Measurements from ENCODE around the gene SCN4B.

Gene SCN4B

DNA sequence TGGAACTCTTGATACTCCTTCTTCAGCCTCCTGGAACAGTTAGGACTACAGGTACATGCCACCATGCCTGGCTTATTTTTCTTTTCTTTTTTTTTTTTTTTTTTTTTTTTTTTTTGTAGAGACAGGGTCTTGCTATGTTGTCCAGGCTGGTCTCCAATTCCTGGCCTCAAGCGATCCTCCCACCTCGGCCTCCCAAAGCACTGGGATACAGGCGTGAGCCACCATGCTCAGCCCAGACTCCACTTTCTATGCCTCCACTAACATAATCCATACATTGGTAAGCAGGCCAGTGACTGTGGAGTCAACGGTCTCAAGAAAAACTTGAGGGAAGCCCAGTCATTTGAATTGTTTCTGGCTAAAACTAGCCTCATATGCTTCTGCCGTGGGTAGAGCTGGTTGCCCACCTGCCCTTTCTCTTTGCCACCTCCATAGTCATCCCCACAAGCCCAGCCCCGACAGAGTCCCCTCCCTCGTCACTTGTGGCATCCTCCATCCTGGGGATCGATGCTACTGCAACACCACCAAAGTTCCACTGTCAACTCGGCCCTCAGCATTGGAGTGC is 21.5 kb upstream of the SCN4B start:
- no peak for DNase-seq (ENCODE audit: low read depth in 2 of 2)

DNA sequence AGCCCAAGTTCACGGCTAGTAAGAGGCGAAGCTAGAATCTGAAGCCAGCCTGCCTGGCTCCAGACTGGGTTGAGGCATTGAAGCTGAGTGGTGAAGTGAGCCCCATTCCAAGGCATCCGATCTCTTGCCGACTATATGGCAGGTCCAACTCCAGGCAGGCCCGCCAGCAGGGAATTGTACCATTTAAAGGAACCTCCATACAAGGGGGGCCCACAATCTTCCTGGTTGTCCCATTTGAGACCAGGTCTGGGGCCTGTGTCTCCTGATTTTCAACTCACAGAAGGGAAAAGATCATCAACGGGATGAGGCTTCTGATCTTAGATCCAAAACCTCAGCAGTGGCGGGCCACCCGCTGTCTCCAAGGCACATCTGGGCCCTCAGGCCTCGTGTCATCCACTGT is 19.7 kb upstream of the SCN4B start:
- no peak for DNase-seq (ENCODE audit: low read depth in 2 of 2)

DNA sequence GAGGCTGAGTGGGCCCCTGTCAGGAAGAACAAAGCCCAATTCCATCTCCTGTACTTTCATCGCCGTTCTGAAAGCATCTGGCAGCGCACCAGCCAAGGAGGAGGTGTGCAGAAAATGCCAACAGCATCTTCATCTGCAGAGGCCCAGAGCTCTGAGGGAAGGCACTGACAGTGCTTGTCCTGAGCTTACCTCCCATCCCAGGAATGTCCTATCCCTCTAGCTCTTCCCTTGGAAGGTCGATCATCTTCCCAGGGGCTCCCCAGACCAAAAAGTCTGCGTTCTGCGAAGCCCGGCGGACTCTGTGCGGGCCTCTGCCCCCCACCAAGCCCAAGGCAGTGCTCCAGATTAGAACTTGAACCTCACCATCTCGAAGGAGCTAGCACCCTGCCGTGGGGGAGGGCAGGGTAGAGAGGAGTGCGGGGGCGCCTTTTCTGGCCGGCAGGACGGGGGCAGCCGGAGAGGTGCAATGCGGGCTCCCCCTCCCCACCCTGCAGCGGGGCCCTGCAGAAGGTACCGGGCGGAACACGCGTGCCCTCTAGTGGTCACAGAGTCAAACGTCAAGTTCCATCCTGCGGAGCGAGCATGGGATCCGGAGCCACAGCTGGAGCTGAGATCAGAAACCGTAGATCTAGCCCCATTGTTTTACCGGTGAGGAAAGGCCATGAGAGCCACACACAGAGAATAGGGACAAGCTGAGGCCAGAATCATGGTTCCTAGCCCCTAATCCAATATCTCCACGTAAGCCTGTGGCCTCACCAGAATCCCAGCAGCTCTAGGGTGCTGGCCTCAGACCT is 18.8 kb upstream of the SCN4B start:
- peak; percentile 56 to 59 for DNase-seq (ENCODE audit: low read depth in 2 of 2)

DNA sequence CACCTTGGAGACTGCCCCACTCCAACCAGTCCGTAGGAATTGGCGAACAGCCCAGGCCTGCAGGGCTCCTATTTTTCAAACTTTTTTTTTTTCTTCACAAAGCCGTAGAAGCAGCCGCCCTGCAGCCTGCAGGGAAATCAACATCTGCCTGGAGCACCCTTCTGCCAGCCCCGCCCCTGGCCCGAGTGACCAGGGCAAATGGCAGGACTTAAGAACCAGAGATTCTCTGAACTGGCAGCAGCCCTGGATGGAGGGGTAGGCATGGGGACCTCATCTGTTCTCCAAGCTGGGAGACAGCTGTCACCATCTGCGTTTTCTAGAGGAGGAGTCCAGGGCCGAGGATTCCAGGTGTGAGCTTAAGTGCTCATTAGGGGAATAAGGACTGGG is 18.3 kb upstream of the SCN4B start:
- DNase-seq (ENCODE audit: low read depth in 2 of 2), result no peak

DNA sequence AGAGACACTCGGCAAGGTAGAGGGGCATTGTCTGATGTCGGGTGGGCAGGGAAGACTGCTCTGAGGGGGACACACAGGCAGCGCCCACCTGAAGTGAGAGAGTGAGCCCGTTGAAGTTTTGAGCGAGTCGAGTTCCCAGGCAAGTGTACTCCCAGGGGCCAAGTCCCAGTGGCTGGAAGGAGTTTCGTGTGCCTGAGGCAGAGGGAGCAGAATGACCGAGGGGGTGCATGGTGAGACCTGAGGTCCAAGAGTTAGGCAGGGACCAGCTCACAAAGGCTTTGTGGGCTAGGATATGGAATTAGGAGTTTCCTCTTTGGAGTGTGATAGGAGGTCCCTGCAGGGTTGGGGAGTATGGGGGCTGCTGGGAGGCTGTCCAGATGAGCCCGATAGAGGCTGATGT is 17.6 kb upstream of the SCN4B start:
- DNase-seq (ENCODE audit: low read depth in 2 of 2), result no peak

DNA sequence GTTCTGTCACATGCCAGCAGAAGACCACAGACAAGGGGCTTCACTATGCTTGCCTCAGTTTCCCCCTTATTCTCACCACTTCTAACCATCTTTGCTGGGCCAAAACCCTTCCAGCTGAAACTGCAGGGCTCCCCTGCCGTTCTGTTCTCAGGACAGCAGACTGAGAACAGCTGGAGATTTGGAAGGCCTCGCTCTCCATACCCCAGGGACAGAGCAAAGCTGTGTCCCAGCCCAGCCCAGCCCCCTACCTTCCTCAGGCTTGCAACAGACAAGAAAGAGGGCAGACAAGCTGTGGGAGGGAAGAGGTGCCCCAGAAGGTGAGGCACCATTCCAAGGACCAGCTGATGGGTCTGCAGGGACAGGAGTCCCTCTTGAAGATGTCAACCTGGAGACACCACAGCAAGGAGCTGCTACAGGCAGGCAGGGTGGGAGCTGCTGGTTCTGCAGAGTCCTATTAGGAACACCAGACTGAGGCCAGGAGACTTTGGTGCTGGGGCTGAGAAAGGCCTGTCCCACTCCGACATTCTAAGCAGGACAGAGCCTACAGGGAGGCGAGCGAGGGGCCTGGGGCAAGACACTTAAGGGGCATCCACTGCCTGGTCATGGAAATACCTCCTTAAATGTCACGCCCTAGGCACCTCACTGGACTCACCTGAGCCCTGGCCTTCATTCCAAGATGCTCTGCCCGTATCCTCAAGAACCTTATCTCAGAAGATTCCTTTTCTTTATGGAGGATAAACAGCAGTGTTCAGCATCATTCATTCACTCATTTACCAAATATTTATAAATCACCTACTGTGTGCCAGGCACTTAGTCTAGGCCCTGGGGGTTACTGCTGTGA is 16.9 kb upstream of the SCN4B start:
- no peak for DNase-seq (ENCODE audit: low read depth in 2 of 2)

DNA sequence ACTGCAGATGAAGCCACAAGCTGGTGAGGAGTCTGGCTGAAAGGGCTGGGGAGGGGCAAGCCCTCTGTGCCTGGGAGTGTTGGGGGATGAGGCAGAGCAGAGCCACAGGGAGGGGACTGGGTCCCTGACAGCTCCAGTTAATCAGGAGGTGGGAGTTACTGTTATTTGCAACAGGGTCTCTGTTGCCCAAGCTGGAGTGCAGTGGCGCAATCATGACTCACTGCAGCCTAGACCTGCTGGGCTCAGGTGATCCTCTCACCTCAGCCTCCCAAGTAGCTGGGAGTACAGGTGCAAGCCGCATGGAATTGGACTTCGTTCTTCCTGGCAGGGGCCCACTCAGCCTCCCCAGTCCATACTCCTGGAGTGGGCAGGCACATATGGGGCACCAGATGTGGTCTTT is 16.1 kb upstream of the SCN4B start:
- DNase-seq (ENCODE audit: low read depth in 2 of 2), result no peak

DNA sequence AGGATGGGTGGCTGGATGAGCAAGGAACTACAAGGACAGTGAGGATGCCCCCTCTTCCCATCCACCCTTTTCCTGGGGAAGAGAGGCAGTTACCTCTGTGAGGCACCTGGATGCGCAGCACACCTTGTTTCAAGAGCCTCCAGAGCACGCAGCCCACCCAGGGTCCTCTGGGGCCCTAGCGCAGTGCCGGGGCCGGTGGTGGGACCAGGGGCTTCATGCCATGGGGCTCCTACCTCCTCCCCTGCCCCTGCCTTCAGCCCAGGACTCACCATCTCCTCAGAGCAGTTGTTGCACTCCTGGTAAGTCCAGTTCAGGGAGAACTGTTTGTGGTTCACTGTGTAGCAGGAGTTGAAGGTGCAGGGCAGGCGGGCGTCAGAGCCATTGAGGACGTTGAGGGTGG is 15.7 kb upstream of the SCN4B start:
- no peak for DNase-seq (ENCODE audit: low read depth in 2 of 2)

DNA sequence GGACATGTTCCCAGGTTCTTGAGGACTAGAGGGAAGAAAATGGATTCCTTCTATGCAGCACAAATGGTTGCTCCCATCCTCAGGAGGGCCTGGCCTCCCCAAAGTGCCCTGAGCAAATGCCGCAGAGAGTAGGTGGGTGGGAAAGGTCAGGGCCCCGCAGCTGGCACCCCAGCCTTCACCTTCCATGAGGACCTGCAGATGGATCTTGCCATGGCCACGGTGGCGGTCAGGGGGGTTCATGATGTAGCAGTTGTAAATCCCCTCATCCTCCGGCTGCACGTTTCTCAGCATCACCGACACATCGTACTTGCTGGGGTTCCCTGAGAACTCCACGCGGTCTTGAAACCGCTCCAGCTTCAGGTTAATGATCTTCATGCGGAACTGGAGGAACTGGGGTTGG is 15.3 kb upstream of the SCN4B start:
- no peak for DNase-seq (ENCODE audit: low read depth in 2 of 2)

DNA sequence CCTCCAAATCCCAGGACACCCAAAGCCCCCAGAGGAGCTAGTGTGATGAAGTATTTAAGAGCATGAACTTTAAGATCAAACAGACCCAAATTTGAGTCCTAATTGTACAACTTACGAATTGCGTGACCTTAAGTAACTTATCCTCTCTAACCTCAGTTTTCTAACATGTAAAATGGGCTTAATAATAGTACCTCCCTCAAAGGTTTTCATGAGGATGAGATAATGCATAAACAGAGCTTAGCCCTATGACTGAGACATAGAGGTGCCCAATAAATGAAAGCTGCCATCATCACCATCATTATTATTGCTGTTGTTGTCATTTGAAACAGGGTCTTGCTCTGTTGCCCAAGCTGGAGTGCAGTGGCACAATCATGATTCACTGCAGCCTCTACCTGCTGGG is 14.6 kb upstream of the SCN4B start:
- DNase-seq (ENCODE audit: low read depth in 2 of 2), result no peak

DNA sequence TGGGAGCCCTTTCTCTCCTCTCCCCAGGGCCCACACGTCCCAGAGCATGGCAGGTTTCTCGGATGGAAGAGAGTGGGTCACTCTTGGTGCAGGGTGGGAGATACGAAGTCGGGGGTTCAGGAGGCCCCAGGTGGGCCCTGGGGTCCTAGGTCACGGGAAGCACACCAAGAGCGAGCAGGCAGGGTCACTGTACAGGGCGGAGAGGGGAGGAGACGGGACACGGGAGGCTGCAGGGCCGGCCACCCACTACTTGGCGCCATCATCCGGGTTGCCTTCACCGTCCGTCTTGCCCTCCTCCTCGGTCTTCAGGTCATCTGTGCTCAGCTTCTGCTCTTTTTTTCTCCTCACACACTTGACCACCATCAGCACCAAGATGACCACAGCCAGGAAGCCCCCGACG is 14.0 kb upstream of the SCN4B start:
- DNase-seq (ENCODE audit: low read depth in 2 of 2), result no peak

DNA sequence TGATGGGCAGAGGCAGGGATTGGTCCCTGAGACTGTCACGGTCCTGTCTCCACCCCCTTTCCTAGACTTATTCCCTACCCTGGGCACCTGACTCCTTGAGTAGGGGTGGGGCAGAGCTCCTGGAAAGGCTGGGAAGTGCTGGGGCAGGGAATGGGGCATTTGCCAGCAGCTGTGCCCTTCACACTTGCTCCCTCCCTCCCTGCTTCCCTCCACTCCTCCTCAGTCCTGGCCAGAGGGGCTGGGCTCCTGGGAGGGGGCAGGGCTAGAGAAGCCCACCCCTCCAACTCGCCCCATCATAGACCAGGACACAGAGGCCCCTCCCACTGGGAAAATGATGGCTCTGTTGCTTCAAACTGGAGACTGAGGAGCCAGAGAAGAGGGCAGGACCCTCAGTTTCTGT is 12.3 kb upstream of the SCN4B start:
- no peak for DNase-seq (ENCODE audit: low read depth in 2 of 2)

DNA sequence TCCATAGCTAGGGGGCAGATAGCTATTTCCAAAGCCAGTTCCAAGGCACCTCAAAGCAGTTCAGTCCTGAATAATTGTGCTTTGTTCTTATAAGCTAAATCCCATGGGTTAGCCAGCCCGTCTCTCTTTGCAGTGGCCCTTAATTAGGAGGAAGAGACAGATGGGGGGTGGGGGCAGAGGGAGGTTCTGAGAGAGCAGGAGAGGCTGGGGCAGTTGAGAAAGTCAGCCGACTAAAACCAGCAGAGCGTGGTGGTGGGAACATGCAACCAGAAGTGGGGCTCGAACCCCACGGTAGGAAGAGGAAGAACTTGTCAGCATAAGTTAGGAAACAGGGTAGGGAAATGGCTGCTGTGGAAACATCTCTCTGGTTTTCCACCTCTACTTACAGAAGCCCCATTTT is 10.9 kb upstream of the SCN4B start:
- no peak for DNase-seq (ENCODE audit: low read depth in 2 of 2)

DNA sequence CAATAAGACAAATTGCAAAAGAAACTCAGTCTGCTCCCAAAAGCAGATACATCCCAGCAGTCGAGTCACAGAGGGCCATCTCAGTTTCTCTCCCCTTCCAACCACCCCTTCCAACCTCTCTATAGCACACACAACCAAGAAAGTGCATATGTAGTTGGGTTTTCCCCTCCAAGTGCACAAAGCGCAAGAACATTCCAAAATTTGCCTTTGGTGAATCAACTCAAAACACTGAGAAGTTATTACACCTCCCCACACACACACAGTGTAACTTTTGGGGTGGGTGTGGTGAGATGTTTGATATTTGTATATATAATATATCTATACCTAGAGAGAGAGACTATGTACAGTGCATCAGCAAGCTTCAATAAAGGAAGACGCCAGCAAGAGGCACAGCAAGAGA is 10.2 kb upstream of the SCN4B start:
- no peak for DNase-seq (ENCODE audit: low read depth in 2 of 2)

DNA sequence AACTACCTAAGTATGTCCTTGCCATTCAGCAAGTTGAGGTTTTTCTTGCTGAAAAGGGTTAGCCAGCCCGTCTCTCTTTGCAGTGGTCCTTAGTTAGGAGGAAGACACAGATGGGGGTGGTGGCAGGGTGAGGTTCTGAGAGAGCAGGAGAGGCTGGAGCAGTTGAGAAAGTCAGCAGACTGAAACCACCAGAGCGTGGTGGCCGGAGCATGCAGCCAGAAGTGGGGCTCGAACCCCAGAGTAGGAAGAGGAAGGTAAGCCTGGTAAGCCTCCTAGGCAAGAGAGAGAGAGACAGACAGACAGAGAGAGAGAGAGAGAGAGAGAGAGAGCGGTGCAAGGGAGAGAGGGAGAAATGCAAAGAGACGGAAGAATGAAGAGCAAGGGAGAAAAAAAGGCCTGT is 9.2 kb upstream of the SCN4B start:
- no peak for DNase-seq (ENCODE audit: low read depth in 2 of 2)

DNA sequence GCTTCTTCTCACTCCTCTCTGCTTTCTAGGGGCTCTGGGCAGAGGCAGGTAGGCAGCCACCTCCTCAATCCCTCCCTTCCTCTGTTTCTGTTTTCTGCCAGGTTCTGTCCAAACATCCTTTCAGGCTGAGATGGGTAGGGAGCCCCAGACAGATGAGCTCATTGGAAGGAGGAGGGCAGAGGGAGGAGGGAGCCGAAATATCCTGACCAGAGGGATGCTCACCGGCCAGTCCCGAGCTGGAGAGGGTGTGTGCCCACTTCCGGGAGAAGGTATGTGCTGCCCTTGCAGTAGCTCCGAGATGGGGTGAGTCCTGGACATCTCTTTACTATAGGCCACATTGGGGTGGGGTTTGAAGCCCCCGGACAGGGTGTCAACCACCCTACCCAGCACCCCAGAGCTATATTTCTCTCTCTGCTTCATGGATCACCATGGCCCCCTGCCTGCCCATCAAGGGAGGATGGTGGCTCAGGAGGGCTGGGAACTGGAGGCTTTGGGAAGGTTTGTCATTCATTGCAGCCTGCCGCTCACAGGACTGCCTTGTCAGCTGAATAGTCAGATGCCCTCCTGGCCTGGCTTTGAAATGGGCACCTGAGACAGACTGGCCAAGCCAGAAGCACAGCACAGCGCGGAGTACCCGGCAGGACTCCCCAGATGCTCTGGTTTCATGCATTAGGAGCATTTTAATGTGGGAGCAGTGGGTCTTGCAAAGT is 4.7 kb upstream of the SCN4B start:
- no peak for DNase-seq (ENCODE audit: low read depth in 2 of 2)

DNA sequence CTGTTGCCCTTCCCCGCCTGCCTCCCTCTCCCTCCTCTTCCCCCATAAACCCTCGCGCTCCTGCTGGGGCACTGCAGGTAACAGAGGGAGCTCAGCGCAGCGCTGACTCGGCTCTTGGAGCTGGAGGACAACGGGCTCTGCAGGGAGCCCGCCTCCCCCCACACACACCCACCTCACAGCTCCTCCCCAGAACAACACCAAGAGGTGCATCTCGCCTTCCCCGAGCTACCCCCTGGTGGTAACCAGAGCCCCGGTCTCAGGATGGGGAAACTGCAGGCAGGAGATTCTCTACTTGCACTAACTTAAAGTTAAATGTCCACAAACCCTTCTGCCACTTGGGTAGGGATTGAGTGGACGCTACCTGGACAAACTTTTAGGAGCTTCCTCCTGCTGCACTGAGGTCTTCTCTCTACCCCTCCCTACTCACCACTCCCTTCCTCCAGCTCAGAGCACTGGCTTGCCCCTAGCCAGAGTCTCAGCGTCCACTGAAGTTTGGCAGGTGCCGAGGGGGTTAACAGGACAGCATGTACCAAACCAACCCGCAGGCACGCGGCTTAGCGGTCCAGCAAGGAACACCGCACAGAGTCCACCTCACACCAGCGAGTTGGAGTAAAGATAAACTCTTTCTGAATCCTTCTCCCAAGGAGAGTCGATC is 4.0 kb upstream of the SCN4B start:
- no peak for DNase-seq (ENCODE audit: low read depth in 2 of 2)

DNA sequence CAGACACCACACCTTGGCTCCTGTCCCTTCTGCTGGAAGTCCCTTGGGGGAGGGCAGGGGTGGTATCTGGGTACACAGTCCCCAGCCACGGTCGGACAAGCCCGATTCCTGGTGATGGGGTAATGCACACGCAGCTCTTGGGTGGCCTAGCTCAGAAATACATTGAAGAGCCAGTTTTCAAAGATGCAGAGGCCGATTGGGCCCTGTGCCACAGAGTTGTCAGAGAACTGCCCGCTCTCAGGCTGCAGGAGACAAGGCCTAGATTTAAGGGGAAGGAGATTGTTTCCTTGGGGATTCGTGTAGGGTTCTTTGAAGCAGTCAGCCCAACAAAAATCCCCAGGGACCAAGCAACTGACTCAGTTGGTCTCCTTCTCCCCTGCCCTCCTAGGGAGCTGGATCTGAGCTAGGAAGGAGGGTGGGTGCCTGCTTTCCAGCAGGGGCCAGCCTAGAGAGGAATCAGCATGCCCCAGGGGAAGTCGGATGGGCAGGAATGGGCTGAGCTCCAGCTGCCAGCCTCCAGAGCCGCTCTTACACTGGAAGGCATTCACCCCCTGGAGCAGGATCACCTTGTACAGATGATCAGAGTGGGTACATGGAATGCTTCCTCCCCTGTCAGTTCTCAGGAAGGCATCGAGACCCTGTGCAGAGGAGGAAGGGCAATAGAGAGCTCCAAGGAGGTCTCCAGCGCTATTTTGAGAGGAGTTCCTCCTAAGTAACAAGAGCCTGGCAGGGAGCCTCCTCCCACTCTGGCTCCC is 3.3 kb upstream of the SCN4B start:
- no peak for DNase-seq (ENCODE audit: low read depth in 2 of 2)

DNA sequence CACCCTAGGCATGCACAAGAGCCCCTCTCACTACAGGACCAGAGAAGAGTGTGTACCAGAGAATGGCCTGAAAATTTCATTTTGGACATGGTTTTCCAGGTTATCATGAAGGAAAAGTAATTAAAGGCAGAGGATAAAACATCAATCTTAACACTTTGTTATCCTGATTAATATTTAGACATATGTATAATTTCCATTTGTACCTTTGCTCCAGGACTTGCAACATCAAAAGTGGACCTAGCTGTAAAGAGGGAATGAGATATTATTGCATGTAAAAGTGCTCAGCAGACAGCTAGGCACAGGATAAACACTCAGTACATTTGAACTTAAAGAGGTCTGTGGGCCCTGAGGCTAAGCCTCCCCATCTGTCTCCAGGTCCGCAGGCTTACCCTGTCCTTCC is 2.0 kb upstream of the SCN4B start:
- DNase-seq (ENCODE audit: low read depth in 2 of 2), result no peak

DNA sequence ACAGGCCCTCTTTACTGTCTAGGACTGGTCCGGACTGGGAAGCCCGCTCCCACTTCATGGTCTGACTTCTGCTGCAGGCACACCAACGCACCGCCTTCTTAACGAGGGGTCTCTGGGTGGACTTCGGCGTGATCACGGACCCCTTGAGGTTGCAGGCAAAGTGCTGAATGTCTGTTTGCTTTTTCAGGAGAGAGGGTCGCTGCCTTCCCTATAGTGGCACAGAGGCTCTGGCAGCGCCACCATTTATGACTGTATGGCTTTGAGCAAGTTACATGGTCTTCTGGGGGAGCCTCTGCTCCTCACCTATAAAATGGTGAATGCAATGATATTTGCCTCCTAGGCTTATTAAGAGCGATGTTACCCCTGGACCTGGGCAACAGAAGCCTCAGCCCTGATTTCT is 1.4 kb upstream of the SCN4B start:
- no peak for DNase-seq (ENCODE audit: low read depth in 2 of 2)

DNA sequence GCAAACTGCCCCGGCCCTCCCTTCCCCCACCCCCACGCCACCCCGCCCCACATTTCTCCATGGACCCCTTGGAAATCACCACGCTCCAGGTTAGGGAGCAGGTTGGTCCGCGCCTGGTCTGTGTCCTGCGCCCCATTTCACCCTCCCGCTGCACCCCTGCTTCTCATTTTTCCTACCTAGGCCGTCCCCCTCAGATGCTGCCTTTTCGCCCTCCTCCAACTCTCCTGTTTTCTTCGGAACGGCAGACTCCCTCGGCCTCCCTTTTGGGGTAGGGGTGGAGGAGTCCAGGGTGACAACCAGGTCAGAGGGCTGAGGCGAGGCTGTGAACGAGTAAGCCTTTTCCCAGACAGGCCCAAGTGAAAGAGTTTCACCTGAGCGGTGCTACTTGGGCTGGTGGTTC is 893 bp upstream of the SCN4B start:
- DNase-seq (ENCODE audit: low read depth in 2 of 2), result no peak

Data from stimulated activated CD8-positive, alpha-beta memory T cell treated with anti-CD3 and anti-CD28 coated beads, Interleukin-2, amount 100 ng/mL, for 48 hours (primary cell).